Measurements from ENCODE around the gene SLC46A2.

DNA sequence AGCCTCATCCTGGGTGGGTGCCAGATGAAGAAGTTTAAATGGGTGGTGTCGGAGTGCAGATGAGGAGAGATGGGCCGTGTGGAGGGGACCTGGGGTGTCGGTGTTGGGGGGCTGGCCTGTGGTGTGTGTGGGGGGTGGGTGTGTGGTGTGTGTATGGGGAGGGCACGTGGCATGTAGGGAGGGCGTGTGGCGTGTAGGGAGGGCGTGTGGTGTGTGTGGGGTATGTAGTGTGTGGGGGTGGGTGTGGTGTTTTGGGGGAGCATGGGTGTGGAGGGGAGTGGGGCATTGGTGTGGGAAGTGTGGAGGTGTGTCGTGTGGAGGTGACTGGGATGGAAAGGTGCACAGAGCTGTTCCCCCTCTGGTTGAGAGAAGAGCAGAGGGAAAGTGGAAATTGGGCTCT lies 34.5 kb downstream of the SLC46A2 start:
- TF ChIP-seq, protein P1, sequence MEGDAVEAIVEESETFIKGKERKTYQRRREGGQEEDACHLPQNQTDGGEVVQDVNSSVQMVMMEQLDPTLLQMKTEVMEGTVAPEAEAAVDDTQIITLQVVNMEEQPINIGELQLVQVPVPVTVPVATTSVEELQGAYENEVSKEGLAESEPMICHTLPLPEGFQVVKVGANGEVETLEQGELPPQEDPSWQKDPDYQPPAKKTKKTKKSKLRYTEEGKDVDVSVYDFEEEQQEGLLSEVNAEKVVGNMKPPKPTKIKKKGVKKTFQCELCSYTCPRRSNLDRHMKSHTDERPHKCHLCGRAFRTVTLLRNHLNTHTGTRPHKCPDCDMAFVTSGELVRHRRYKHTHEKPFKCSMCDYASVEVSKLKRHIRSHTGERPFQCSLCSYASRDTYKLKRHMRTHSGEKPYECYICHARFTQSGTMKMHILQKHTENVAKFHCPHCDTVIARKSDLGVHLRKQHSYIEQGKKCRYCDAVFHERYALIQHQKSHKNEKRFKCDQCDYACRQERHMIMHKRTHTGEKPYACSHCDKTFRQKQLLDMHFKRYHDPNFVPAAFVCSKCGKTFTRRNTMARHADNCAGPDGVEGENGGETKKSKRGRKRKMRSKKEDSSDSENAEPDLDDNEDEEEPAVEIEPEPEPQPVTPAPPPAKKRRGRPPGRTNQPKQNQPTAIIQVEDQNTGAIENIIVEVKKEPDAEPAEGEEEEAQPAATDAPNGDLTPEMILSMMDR (IDR thresholded peaks at IDR 0.05) = no peak
- TF ChIP-seq POLR2A (IDR thresholded peaks at IDR 0.05) = no peak

Measured in Peyer's patch (tissue), 4 donors.